GM12864 (cell line): Measurements from ENCODE around the gene ACSL3.
A peak's percentile ranks its signal among the peaks of the same experiment; 100 is the strongest.

Source experiments
- DNase-seq: peaks from one replicate; pipeline ENCODE4 v3.0.0-alpha.2; 2011; ENCODE audit warnings: low read depth
- H3K4me3 ChIP-seq: 2 replicates; pipeline ENCODE4 v1.5.1; 2011; ENCODE audit warnings: mild to moderate bottlenecking, low read depth, low read length, control low read depth
- TF ChIP-seq, protein P1 (sequence below): IDR thresholded peaks from 2 replicates; pipeline ENCODE4 v1.5.1; 2011; ENCODE audit warnings: low read depth, mild to moderate bottlenecking, moderate library complexity, low read length, control low read depth, inconsistent platforms; ENCODE audit errors: missing control alignments

ACSL3 gene

GRCh38 chr2:222941510-222942032 is 80.7 kb downstream of the ACSL3 start:
- no peak overlapping the region for H3K4me3 ChIP-seq
- TF ChIP-seq, protein P1, sequence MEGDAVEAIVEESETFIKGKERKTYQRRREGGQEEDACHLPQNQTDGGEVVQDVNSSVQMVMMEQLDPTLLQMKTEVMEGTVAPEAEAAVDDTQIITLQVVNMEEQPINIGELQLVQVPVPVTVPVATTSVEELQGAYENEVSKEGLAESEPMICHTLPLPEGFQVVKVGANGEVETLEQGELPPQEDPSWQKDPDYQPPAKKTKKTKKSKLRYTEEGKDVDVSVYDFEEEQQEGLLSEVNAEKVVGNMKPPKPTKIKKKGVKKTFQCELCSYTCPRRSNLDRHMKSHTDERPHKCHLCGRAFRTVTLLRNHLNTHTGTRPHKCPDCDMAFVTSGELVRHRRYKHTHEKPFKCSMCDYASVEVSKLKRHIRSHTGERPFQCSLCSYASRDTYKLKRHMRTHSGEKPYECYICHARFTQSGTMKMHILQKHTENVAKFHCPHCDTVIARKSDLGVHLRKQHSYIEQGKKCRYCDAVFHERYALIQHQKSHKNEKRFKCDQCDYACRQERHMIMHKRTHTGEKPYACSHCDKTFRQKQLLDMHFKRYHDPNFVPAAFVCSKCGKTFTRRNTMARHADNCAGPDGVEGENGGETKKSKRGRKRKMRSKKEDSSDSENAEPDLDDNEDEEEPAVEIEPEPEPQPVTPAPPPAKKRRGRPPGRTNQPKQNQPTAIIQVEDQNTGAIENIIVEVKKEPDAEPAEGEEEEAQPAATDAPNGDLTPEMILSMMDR: no peak
- DNase-seq: no peak

- H3K4me3 ChIP-seq: no peak overlapping the region
- TF ChIP-seq, protein P1: no peak
- DNase-seq: no peak
Observed at GRCh38 chr2:222942561-222942960, 81.7 kb downstream of the ACSL3 start.

- TF ChIP-seq, protein P1: no peak
- no peak for DNase-seq
- no peak overlapping the region for H3K4me3 ChIP-seq
Observed at GRCh38 chr2:222942977-222943376, 82.1 kb downstream of the ACSL3 start.

- TF ChIP-seq, protein P1: no peak
- no peak overlapping the region for H3K4me3 ChIP-seq
- peak; percentile 41 for DNase-seq
Observed at GRCh38 chr2:222943820-222944219, 83.0 kb downstream of the ACSL3 start.

- H3K4me3 ChIP-seq: no peak overlapping the region
- TF ChIP-seq, protein P1: no peak
- DNase-seq: no peak
Observed at GRCh38 chr2:222944552-222944951, 83.7 kb downstream of the ACSL3 start.

GRCh38 chr2:222944971-222945740 is 84.3 kb downstream of the ACSL3 start:
- TF ChIP-seq, protein P1: no peak
- no peak for DNase-seq
- no peak overlapping the region for H3K4me3 ChIP-seq

- H3K4me3 ChIP-seq: no peak overlapping the region
- DNase-seq: no peak
- TF ChIP-seq, protein P1: no peak
Observed at GRCh38 chr2:222945887-222946286, 85.1 kb downstream of the ACSL3 start.
